GM18909 (cell line): ENCODE data around the gene BAZ1B.
"Not testable (repeated sequence)": the region's sequence is repeated elsewhere in the genome, so short reads cannot be mapped to it uniquely, and the experiment has no call there.

ENCODE experiments used
- ATAC-seq: cut with Tn5 transposase; IDR thresholded peaks from one replicate; pipeline ENCODE4 v1.9.1; 2021; ENCODE audit warnings: mild to moderate bottlenecking; ENCODE audit not compliant: unreplicated experiment, poor library complexity

Gene BAZ1B

GRCh38 chr7:73539709-73540108, 17.6 kb upstream of the BAZ1B start:
- no peak for ATAC-seq

- ATAC-seq, result not testable (repeated sequence)
These were observed 16.4 kb upstream of the BAZ1B start for GRCh38 chr7:73538510-73538909.

GRCh38 chr7:73537051-73537450, 15.0 kb upstream of the BAZ1B start:
- ATAC-seq, result no peak

- ATAC-seq, result no peak
These were observed 14.4 kb upstream of the BAZ1B start for GRCh38 chr7:73536479-73536878.

GRCh38 chr7:73535918-73536317, 13.8 kb upstream of the BAZ1B start:
- not testable (repeated sequence) for ATAC-seq

- ATAC-seq, result no peak
These were observed 11.6 kb upstream of the BAZ1B start for GRCh38 chr7:73533742-73534141.

GRCh38 chr7:73532224-73532623, 10.1 kb upstream of the BAZ1B start:
- ATAC-seq, result no peak

- ATAC-seq, result no peak
These were observed 8.7 kb upstream of the BAZ1B start for GRCh38 chr7:73530800-73531199.

- no peak for ATAC-seq
These were observed 5.1 kb upstream of the BAZ1B start for GRCh38 chr7:73526896-73527821.

- not testable (repeated sequence) for ATAC-seq
These were observed 4.0 kb upstream of the BAZ1B start for GRCh38 chr7:73526158-73526494.

- ATAC-seq, result peak; percentile 44
These were observed 423 bp downstream of the BAZ1B start for GRCh38 chr7:73521636-73522104.

- ATAC-seq, result no peak
These were observed 1.1 kb downstream of the BAZ1B start for GRCh38 chr7:73520673-73521635.

- ATAC-seq, result no peak
These were observed 2.0 kb downstream of the BAZ1B start for GRCh38 chr7:73519867-73520672.

GRCh38 chr7:73518470-73518869, 3.6 kb downstream of the BAZ1B start:
- no peak for ATAC-seq

GRCh38 chr7:73517241-73517995, 4.7 kb downstream of the BAZ1B start:
- ATAC-seq, result no peak

- ATAC-seq, result no peak
These were observed 6.9 kb downstream of the BAZ1B start for GRCh38 chr7:73515178-73515577.

GRCh38 chr7:73512018-73512780, 9.9 kb downstream of the BAZ1B start:
- no peak for ATAC-seq

- no peak for ATAC-seq
These were observed 12.6 kb downstream of the BAZ1B start for GRCh38 chr7:73509463-73509862.

- no peak for ATAC-seq
These were observed 14.5 kb downstream of the BAZ1B start for GRCh38 chr7:73507556-73507955.
